SK-N-SH treated with all-trans-retinoic acid at 6 μM for 48 hours (cell line): Measurements from ENCODE around the gene KREMEN1.

Experiments
- ATAC-seq: fragments of 200-7000 bp; cut with Tn5 transposase; 3 replicates; pipeline ENCODE4 v1.9.1; 2020; ENCODE audit warnings: mild to moderate bottlenecking, moderate library complexity
- ARNTL ChIP-seq: fragments of 450-650 bp; formaldehyde crosslinking; IDR thresholded peaks from 2 replicates; pipeline ENCODE4 v1.5.0; 2020; ENCODE audit warnings: low read depth, mild to moderate bottlenecking, moderate library complexity, borderline replicate concordance
- BACH2 ChIP-seq: fragments of 250-450 bp; sonication (Bioruptor Pico); IDR thresholded peaks from 2 replicates; pipeline ENCODE4 v1.9.0; 2021; ENCODE audit warnings: mild to moderate bottlenecking, borderline replicate concordance
- CSDC2 ChIP-seq: fragments of 250-450 bp; sonication (Bioruptor Pico); IDR thresholded peaks from 2 replicates; pipeline ENCODE4 v1.5.0; 2020; ENCODE audit warnings: mild to moderate bottlenecking, moderate library complexity
- GLIS3 ChIP-seq: fragments of 250-450 bp; sonication (Bioruptor Pico); IDR thresholded peaks from 2 replicates; pipeline ENCODE4 v1.5.0; 2020; ENCODE audit warnings: mild to moderate bottlenecking, moderate library complexity
- OSR1 ChIP-seq: fragments of 250-450 bp; sonication (Bioruptor Pico); IDR thresholded peaks from 2 replicates; pipeline ENCODE4 v1.8.0; 2022; ENCODE audit warnings: moderate library complexity, mild to moderate bottlenecking, inconsistent platforms
- SNAI2 ChIP-seq: fragments of 250-450 bp; sonication (Bioruptor Pico); IDR thresholded peaks from 2 replicates; pipeline ENCODE4 v1.5.0; 2020; ENCODE audit warnings: mild to moderate bottlenecking, moderate library complexity
- TCF4 ChIP-seq: fragments of 250-450 bp; sonication (Bioruptor Pico); IDR thresholded peaks from 2 replicates; pipeline ENCODE4 v1.8.0; 2021; ENCODE audit warnings: mild to moderate bottlenecking, moderate library complexity, borderline replicate concordance
- TOX ChIP-seq: fragments of 250-450 bp; sonication (Bioruptor Pico); IDR thresholded peaks from 2 replicates; pipeline ENCODE4 v1.8.0; 2021; ENCODE audit warnings: mild to moderate bottlenecking, moderate library complexity, borderline replicate concordance
- ZC3H10 ChIP-seq: fragments of 250-450 bp; sonication (Bioruptor Pico); IDR thresholded peaks from 2 replicates; pipeline ENCODE4 v1.5.1; 2021; ENCODE audit warnings: mild to moderate bottlenecking, moderate library complexity
- ZFP3 ChIP-seq: fragments of 250-450 bp; sonication (Bioruptor Pico); IDR thresholded peaks from 2 replicates; pipeline ENCODE4 v1.5.0; 2020; ENCODE audit warnings: mild to moderate bottlenecking, moderate library complexity
- ZFP30 ChIP-seq: fragments of 450-650 bp; formaldehyde crosslinking; IDR thresholded peaks from 2 replicates; pipeline ENCODE4 v1.5.0; 2022; ENCODE audit warnings: mild to moderate bottlenecking, moderate library complexity
- ZNF565 ChIP-seq: fragments of 450-650 bp; formaldehyde crosslinking; conservative IDR thresholded peaks from 2 replicates; pipeline ENCODE4 v1.5.0; 2020; ENCODE audit warnings: low read depth, mild to moderate bottlenecking, moderate library complexity
- ZNF70 ChIP-seq: fragments of 450-650 bp; formaldehyde crosslinking; IDR thresholded peaks from 2 replicates; pipeline ENCODE4 v1.5.0; 2020; ENCODE audit warnings: mild to moderate bottlenecking, moderate library complexity
- ZNF8 ChIP-seq: fragments of 450-650 bp; formaldehyde crosslinking; IDR thresholded peaks from 2 replicates; pipeline ENCODE4 v1.5.0; 2020; ENCODE audit warnings: mild to moderate bottlenecking, moderate library complexity
- TF ChIP-seq, protein P1 (sequence below): fragments of 250-450 bp; sonication (Bioruptor Pico); IDR thresholded peaks from 2 replicates; pipeline ENCODE4 v1.8.0; 2020; ENCODE audit warnings: mild to moderate bottlenecking, moderate library complexity, borderline replicate concordance
- TF ChIP-seq, protein P2 (sequence below): fragments of 250-450 bp; sonication (Bioruptor Pico); IDR thresholded peaks from 2 replicates; pipeline ENCODE4 v1.5.1; 2021; ENCODE audit warnings: mild to moderate bottlenecking, moderate library complexity
- TF ChIP-seq, protein P3 (sequence below): fragments of 250-450 bp; sonication (Bioruptor Pico); IDR thresholded peaks from 2 replicates; pipeline ENCODE4 v1.8.0; 2021; ENCODE audit warnings: low read depth, mild to moderate bottlenecking, moderate library complexity, borderline replicate concordance
- TF ChIP-seq, protein P4 (sequence below): fragments of 250-450 bp; sonication (Bioruptor Pico); IDR thresholded peaks from 2 replicates; pipeline ENCODE4 v1.5.0; 2020; ENCODE audit warnings: mild to moderate bottlenecking, moderate library complexity
- TF ChIP-seq, protein P5 (sequence below): fragments of 250-450 bp; sonication (Bioruptor Pico); IDR thresholded peaks from 2 replicates; pipeline ENCODE4 v1.5.1; 2020; ENCODE audit warnings: low read depth, mild to moderate bottlenecking, moderate library complexity

Gene KREMEN1

DNA sequence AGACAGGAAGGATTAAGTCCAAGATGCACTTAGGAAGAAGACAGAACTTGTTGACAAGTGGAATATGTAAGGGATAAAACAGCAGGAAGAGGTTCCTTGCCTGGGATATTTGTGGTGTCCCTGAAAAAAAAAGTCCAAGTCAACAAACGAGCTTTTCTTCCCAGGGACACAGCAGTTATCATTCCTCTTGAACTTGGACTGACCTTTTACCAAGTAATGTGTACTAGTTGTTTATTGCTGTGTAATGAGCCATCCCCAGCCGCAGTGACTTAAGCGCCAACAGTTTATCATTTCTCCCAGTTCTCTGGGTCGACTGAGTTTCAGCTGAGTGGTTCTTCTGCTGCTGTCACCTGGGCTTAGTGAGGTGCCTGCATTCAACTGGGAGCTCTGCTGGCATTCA, 37.0 kb downstream of the KREMEN1 start:
- TF ChIP-seq TOX (CRISPR knock-in tag) (no peak), ZFP3 (CRISPR knock-in tag) (no peak), SNAI2 (CRISPR knock-in tag) (no peak), TCF4 (CRISPR knock-in tag) (no peak)
- TF ChIP-seq, protein P1, sequence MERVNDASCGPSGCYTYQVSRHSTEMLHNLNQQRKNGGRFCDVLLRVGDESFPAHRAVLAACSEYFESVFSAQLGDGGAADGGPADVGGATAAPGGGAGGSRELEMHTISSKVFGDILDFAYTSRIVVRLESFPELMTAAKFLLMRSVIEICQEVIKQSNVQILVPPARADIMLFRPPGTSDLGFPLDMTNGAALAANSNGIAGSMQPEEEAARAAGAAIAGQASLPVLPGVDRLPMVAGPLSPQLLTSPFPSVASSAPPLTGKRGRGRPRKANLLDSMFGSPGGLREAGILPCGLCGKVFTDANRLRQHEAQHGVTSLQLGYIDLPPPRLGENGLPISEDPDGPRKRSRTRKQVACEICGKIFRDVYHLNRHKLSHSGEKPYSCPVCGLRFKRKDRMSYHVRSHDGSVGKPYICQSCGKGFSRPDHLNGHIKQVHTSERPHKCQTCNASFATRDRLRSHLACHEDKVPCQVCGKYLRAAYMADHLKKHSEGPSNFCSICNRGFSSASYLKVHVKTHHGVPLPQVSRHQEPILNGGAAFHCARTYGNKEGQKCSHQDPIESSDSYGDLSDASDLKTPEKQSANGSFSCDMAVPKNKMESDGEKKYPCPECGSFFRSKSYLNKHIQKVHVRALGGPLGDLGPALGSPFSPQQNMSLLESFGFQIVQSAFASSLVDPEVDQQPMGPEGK (CRISPR knock-in tag), result no peak
- ATAC-seq, result no peak

DNA sequence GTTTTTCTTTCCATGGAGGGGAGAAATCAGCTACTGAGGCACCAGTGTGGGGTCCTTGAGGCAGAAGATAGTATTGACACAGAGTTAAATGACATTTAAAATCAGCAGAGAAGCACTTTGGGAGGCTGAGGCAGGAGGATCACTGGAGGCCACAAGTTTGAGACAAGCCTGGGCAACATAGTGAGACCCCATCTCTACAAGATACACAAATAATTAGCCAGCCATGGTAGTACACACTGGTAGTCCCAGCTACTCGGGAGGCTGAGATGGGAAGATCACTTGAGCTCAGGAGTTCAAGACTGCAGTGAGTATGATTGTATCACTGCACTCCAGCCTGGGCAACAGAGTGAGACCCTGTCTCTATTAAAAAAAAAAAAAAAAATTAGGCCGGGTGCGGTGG, 38.1 kb downstream of the KREMEN1 start:
- TF ChIP-seq ZNF8 (CRISPR knock-in tag) (no peak), ZFP30 (CRISPR knock-in tag) (no peak), BACH2 (no peak), CSDC2 (CRISPR knock-in tag) (no peak), ZNF70 (no peak)
- TF ChIP-seq, protein P2, sequence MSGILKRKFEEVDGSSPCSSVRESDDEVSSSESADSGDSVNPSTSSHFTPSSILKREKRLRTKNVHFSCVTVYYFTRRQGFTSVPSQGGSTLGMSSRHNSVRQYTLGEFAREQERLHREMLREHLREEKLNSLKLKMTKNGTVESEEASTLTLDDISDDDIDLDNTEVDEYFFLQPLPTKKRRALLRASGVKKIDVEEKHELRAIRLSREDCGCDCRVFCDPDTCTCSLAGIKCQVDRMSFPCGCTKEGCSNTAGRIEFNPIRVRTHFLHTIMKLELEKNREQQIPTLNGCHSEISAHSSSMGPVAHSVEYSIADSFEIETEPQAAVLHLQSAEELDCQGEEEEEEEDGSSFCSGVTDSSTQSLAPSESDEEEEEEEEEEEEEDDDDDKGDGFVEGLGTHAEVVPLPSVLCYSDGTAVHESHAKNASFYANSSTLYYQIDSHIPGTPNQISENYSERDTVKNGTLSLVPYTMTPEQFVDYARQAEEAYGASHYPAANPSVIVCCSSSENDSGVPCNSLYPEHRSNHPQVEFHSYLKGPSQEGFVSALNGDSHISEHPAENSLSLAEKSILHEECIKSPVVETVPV (CRISPR knock-in tag), result no peak
- TF ChIP-seq, protein P1 (CRISPR knock-in tag), result no peak
- no peak for ATAC-seq

DNA sequence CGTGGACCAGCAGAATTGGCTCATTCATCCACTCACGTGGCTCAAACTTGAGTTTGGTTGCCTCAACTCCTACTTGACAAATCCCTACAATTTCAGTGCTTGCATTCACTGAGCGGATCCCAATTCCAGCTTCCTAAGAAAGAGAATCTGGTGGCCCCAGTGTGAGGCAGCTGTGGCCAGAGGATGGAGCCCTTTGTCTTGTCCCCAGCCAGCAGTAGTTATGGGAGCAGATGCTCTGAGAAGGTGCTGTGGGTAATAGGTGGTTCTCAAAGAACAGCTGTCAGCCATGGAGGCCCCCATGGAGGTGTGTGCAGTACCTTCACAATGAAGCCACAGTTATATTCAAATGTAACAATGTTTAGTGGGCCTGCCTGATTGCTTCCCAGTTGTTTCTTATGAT, 39.3 kb downstream of the KREMEN1 start:
- TF ChIP-seq, protein P3, sequence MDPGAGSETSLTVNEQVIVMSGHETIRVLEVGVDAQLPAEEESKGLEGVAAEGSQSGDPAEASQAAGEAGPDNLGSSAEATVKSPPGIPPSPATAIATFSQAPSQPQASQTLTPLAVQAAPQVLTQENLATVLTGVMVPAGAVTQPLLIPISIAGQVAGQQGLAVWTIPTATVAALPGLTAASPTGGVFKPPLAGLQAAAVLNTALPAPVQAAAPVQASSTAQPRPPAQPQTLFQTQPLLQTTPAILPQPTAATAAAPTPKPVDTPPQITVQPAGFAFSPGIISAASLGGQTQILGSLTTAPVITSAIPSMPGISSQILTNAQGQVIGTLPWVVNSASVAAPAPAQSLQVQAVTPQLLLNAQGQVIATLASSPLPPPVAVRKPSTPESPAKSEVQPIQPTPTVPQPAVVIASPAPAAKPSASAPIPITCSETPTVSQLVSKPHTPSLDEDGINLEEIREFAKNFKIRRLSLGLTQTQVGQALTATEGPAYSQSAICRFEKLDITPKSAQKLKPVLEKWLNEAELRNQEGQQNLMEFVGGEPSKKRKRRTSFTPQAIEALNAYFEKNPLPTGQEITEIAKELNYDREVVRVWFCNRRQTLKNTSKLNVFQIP (CRISPR knock-in tag), result no peak
- TF ChIP-seq ZNF565 (CRISPR knock-in tag), result no peak
- TF ChIP-seq, protein P4, sequence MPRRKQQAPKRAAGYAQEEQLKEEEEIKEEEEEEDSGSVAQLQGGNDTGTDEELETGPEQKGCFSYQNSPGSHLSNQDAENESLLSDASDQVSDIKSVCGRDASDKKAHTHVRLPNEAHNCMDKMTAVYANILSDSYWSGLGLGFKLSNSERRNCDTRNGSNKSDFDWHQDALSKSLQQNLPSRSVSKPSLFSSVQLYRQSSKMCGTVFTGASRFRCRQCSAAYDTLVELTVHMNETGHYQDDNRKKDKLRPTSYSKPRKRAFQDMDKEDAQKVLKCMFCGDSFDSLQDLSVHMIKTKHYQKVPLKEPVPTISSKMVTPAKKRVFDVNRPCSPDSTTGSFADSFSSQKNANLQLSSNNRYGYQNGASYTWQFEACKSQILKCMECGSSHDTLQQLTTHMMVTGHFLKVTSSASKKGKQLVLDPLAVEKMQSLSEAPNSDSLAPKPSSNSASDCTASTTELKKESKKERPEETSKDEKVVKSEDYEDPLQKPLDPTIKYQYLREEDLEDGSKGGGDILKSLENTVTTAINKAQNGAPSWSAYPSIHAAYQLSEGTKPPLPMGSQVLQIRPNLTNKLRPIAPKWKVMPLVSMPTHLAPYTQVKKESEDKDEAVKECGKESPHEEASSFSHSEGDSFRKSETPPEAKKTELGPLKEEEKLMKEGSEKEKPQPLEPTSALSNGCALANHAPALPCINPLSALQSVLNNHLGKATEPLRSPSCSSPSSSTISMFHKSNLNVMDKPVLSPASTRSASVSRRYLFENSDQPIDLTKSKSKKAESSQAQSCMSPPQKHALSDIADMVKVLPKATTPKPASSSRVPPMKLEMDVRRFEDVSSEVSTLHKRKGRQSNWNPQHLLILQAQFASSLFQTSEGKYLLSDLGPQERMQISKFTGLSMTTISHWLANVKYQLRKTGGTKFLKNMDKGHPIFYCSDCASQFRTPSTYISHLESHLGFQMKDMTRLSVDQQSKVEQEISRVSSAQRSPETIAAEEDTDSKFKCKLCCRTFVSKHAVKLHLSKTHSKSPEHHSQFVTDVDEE (CRISPR knock-in tag), result no peak
- TF ChIP-seq, protein P5, sequence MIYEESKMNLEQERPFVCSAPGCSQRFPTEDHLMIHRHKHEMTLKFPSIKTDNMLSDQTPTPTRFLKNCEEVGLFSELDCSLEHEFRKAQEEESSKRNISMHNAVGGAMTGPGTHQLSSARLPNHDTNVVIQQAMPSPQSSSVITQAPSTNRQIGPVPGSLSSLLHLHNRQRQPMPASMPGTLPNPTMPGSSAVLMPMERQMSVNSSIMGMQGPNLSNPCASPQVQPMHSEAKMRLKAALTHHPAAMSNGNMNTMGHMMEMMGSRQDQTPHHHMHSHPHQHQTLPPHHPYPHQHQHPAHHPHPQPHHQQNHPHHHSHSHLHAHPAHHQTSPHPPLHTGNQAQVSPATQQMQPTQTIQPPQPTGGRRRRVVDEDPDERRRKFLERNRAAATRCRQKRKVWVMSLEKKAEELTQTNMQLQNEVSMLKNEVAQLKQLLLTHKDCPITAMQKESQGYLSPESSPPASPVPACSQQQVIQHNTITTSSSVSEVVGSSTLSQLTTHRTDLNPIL (CRISPR knock-in tag), result no peak
- no peak for TF ChIP-seq ZFP30 (CRISPR knock-in tag)
- TF ChIP-seq ZNF8 (CRISPR knock-in tag), result no peak
- TF ChIP-seq ARNTL (CRISPR knock-in tag), result no peak
- TF ChIP-seq BACH2, result no peak
- no peak for TF ChIP-seq OSR1 (CRISPR knock-in tag)
- TF ChIP-seq, all 23 proteins: peak for 0
- ATAC-seq, result no peak

DNA sequence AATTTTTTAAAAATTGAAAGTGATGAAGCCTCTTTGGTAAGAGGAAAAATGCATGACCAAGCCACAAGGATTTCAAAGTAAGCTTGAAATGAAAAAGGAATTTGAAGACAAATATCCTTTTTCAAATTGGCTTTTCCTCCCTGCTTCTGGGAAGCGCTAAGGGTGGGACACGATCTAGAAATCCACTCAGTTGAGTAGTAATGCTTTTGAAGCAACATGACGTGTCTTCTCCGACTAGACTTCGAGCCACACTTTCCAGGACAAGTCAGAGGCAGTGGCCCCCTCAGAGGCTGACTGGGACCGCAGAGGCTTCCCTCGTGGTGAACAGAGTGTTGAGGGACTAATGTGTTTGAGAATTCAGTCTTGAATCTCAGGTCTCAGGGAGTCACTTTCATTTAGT, 39.8 kb downstream of the KREMEN1 start:
- TF ChIP-seq, protein P5 (CRISPR knock-in tag), result no peak
- no peak for TF ChIP-seq GLIS3 (CRISPR knock-in tag)
- TF ChIP-seq, protein P2 (CRISPR knock-in tag), result no peak
- no peak for TF ChIP-seq ZC3H10 (CRISPR knock-in tag)
- TF ChIP-seq, protein P4 (CRISPR knock-in tag), result no peak
- no peak for ATAC-seq
